IMR-90 (cell line): ENCODE data around the gene SDC4. TPM values are rescaled to one million over a fixed set of nuclear protein-coding genes. Genes with fewer than 3 reads are reported as not detected.

Experiments used
- BHLHE40 ChIP-seq: fragments of 150-350 bp; IDR thresholded peaks from 2 replicates; pipeline ENCODE4 v1.6.1; 2016; ENCODE audit warnings: mild to moderate bottlenecking, low read depth, low read length
- CEBPB ChIP-seq: IDR thresholded peaks from 2 replicates; pipeline ENCODE4 v1.6.1; 2012; ENCODE audit warnings: low read depth, low read length, improper control_type of control experiment
- FOS ChIP-seq: fragments of 150-350 bp; IDR thresholded peaks from 2 replicates; pipeline ENCODE4 v1.6.1; 2016; ENCODE audit warnings: low read depth, low read length
- POLR2A ChIP-seq: IDR thresholded peaks from 2 replicates; pipeline ENCODE4 v1.6.1; 2012; ENCODE audit warnings: mild to moderate bottlenecking, low read depth, low read length
- RCOR1 ChIP-seq: IDR thresholded peaks from 2 replicates; pipeline ENCODE4 v1.6.1; 2012; ENCODE audit warnings: mild to moderate bottlenecking, low read length, improper control_type of control experiment; ENCODE audit not compliant: insufficient replicate concordance
- polyA plus RNA-seq, 3 experiments: library from polyadenylated mRNA; depleted of rRNA; stranded (reverse); fragments of >200 nt; gene quantifications; 2 replicates each; pipeline ENCODE4 v1.2.3, GENCODE V29; 2012; ENCODE audit warnings: low replicate concordance in 1 of 3
- total RNA-seq: library from RNA; depleted of rRNA; stranded (reverse); fragments of >200 nt; gene quantifications from 2 replicates; pipeline ENCODE4 v1.2.3, GENCODE V29; 2012
- TF ChIP-seq, protein P1 (sequence below): conservative IDR thresholded peaks from 2 replicates; pipeline ENCODE4 v1.5.1; 2012; ENCODE audit warnings: mild to moderate bottlenecking, low read depth, low read length, improper control_type of control experiment

Gene SDC4
- total and polyA plus RNA-seq, 2 of the 4 experiments (the other 2 are of a cell fraction) = 203 to 265 TPM

DNA sequence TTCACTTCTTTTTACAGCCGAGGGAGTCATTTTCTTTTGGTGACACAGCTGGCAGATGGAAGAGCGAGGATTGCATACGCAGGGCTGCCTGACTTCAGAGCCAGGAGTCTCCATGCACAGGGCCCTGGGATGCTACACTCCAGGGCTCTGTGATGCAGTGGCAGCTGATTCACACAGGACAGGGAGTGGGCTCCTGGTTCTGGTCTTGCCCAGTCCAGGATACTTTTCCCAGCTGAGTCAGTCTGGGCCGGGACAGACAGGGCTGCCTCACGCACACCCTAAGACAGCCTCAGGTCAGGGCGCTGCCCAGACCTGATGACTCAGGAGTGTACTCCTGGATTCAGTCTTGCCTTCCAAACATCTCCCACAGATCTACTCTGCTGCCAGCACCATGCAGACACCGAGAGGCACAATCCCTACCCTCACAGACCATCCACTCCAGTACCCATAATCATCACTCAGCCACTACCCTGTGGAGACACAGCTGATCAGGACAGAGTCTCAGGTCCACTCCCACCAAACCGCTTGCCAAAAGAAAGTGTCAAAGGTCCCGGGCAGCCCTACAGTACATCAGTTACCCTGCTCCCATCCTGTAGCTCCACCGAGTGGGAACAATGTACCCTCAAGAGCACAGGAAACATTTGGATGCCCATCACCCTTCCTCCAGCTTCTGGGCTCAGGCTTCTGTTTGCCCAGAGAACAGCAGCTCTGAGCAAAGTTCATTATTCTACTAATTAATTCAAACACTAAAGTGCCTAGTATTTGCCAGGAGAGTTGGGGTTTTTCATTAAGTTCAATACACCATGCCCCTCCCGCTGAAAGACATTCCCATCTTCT, 11.5 kb downstream of the SDC4 start (continued):
- TF ChIP-seq FOS = peak; percentile 95
- peak; percentile 77 for TF ChIP-seq POLR2A
- TF ChIP-seq, protein P1, sequence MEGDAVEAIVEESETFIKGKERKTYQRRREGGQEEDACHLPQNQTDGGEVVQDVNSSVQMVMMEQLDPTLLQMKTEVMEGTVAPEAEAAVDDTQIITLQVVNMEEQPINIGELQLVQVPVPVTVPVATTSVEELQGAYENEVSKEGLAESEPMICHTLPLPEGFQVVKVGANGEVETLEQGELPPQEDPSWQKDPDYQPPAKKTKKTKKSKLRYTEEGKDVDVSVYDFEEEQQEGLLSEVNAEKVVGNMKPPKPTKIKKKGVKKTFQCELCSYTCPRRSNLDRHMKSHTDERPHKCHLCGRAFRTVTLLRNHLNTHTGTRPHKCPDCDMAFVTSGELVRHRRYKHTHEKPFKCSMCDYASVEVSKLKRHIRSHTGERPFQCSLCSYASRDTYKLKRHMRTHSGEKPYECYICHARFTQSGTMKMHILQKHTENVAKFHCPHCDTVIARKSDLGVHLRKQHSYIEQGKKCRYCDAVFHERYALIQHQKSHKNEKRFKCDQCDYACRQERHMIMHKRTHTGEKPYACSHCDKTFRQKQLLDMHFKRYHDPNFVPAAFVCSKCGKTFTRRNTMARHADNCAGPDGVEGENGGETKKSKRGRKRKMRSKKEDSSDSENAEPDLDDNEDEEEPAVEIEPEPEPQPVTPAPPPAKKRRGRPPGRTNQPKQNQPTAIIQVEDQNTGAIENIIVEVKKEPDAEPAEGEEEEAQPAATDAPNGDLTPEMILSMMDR = no peak
- TF ChIP-seq RCOR1 = peak; percentile 16
- peak; percentile 73; the same call in 1 of the 2 replicates for TF ChIP-seq CEBPB
- TF ChIP-seq BHLHE40 = peak; percentile 51
